GM19455 (cell line): Measurements from ENCODE around the gene RPTOR.

Experiments used
- ATAC-seq: cut with Tn5 transposase; IDR thresholded peaks from one replicate; pipeline ENCODE4 v1.9.1; 2021; ENCODE audit not compliant: unreplicated experiment

The RPTOR gene

DNA sequence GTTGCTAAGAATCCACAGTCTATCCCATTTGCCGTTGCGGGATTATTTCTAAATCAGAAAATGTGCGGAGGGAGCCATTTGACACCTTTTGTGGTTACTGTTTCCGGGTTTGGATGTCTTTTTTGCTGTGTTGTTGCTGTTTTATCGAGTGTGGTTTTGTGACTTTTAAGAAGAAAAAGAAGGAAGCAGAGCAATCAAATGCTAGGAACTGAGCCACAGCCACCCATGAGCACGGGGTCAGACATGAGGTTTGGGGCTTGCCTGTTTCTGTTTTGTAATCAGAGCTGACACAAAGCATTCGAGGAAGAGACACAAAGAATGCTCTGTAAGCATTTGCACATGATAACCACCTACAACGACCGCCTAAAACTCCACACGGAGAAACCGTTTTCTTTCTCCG lies 393.9 kb downstream of the RPTOR start:
- no peak for ATAC-seq

DNA sequence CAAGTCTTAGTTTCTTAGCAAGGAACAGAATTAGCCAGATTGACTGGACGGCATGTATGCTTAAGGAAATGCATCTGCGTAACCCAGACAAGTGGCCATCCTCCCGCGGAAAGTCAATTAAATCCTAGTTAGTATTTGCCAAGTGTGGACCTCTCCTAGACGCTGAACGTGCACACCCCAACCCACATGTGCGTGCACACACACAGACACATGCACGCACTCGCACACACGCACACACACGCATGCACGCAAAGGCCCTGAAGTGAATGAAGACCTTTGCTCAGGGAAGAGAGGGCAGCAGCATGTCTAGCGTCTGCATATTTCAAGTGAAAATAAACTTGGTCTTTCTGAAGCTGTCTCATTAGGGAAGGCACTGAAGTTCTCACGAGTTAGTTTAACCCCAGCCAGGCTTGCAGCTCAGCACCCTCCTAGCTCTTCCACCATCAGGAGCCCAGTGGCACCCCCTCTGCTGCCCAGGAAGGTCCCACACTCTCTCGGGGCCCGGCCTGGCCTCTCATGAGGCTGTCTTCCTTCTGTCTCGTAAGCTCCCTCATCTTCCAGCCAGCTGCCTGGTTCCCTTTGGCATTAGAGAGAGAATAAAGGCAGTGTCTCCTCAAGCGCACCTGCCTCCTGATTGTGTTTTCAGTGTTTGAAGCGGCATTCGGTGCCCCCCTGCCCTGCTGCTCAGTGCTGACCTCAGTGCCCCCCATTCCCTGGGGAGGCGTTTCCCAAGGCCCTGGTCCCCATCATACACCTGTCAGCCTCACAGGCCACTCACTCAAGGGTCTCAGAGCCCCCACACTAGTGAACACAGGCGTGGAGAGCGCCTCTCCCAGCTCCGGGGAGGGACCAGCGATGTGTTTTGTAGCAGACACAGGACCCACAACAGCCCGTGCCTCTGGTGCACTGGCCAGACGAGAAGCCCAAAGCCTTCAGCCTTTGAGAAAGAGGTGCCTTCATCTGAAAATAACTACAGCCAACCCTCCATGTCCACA lies 394.8 kb downstream of the RPTOR start:
- no peak for ATAC-seq

DNA sequence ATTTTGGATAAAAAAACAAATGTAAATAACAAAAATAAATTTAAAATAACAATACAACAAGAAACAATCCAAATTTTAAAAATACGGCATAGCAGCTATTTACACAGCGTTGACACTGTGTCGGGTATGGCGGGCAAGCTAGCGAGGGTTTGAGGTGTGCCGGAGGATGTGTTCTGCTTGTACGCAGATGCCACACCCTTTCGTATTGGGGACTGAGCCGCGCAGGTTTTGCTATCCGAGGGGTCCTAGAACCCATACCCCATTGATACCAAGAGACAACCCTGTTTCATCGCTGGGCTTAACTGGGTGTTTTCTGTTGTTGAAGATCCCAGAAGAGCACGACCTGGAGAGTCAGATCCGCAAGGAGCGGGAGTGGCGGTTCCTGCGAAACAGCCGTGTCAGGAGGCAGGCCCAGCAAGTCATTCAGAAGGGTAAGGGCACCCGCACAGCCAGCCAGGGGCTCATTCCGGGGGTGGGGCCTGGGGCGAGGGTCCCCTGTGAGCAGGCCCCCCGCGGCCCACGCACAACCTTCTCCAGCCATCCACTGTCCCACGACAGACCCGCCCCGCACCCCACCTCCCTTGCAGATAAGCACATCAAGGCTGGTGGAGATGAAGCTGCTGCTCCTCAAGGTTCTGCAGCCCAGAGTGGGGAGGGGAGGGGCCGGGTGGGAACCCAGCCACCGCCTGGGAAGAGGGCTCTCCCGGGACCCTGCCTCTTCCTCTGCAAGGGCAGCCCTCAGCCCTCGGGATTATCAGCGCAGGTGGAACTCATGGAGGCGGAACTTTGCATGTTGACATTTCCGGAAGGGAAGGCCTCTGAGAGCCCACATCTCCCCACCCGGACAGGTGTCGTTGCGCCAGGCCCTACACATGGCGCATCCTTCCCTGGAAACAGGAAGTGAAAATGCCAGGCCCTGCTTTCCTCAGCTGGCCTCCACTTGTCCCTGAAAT lies 395.8 kb downstream of the RPTOR start:
- ATAC-seq, result no peak

DNA sequence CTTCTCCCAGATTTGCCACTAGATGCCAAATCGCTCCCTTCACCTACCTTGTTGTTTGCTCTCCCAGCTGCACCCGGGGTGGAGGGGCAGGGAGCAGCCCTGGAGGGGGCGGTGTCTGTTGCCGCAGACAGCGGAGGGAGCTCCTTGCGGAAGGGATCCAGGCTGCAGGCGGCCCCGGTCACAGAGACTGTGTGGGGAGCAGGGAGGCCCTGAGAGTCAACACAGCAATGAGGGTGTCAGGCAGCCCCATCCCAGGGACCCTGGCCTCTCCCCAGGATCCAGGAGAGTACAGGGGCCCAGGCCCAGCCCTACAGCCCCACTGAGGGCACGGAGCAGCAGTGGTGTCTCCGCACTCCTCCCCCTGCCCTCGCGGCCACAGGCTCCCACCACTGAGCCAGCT lies 396.5 kb downstream of the RPTOR start:
- ATAC-seq, result no peak

DNA sequence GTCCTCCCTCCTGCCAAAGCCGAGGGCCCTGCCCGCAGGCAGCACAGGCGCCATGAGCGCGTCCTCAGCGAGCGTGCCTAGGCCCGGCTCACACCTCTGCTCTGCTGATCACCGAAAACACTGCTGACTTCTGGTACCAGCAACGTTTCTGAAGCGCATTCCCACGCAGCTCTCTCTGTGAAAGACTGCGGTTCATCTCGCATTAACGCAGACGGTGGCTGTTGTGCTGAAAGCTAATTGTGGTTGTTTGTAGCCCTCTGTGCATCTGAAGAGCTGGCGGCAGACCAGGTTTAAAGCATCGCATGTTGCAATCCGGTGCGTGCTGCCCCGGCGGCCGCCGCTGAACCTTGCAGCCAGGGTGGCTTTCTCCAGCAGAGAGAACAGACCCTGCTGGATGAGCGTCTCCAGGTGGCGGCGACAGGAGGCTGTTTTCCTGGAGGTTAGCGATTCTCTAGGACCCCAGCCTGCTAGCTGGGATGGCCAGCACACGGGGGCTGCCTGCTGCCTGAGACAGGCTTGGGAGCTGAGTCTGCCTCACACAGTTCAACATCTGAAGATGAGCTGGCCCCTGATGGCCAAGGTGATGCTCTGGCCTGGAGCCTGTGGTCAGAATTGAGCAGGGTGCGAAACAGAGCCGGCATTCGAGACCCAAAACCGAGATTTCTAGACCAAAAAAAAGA lies 397.2 kb downstream of the RPTOR start:
- no peak for ATAC-seq

DNA sequence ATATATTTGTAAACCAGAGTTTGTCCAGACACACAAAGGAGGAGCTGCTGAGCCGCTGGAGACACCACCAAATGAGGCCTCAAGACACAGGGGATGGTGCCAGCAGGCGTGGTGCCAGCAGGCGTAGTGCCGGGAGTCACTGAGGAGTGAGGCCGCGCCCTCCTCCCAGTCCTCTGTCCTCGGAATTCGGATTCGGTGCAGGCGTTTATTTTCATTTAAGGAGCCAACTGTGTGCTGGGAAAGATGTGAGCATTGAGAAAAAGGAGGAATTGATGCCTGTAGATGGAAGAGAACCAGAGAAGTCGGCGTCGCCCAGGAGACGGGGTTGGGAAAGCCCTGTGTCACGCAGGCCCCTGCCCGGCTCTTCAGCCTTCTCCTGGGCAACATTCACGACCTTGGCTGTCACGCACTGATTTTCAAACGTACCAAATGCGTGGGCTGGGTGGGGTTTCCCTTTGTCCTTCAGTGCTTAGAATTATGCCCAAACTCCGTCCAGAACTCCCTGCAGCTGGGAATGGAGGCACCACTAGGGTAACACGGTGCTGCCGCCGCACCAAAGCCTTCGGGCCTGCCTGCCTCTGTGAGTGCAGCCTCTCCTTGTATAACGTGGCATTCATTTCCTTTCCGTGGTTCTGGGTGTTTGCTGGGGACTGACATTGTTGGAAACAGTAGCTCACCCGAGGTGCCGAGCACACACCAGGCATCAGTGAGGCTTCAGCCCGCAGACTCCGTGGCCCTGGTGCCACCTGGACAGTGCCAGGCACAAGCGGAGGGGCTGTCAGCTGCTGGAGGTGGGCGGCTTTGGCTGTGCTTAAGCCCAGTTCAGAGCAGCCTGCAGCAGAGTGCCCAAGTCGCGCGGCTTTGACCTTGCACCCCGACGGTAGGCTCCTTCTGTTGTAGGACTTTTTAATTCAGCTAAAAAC lies 398.0 kb downstream of the RPTOR start:
- no peak for ATAC-seq

DNA sequence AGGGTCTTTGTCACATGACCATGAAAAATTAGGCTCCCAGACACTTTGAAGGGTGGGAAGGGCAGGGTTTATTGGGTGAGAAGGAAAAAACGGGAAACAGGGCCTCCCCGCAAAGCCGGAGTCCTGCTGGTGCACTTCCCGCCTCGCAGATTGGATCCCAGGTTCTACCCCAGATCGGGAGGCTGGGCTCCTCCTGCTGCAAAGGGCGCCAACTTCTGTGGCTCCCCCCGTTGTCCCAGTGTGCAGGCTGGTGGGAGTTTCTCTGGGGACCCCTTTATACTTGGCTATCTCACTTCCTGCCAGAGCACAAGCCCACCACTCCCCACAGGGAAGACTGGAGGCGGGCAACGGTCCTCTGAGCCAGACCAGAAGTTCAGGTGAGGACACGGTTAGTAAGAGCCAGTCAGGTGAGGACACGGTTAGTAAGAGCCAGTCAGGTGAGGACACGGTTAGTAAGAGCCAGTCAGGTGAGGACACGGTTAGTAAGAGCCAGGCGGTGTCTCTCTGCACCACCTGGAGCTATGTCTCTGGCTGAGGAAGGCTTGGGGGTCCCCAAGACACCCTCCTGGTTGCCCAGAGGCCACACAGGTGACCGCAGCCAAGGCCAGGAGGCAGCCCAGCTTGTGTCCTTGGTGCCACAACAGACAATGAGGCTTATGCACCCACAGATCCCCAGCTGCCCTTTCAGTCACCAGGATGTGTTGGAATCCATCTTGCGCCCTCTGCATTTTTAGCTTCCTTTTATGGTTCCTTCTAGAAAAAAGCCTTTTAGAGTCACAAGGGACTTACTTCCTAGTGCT lies 398.9 kb downstream of the RPTOR start:
- no peak for ATAC-seq

DNA sequence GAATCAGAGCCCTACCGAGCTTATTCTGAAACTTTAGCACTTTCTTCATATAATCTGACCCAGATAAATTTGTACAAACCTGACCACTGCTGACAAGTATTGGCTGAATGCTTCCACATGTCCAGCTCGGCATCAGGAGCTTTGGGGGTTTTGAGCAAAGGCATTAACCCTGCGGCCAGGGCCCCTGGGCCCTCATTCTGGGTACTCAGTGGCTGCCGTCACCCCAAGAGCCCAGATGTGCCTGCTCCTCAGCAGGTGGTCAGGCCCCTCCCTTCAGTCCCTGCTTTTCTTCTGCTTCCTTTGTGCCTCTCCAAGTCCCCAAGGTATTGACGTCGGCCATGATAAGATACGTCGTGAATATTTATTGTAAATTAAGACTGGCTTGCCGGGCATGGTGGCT lies 399.7 kb downstream of the RPTOR start:
- no peak for ATAC-seq

DNA sequence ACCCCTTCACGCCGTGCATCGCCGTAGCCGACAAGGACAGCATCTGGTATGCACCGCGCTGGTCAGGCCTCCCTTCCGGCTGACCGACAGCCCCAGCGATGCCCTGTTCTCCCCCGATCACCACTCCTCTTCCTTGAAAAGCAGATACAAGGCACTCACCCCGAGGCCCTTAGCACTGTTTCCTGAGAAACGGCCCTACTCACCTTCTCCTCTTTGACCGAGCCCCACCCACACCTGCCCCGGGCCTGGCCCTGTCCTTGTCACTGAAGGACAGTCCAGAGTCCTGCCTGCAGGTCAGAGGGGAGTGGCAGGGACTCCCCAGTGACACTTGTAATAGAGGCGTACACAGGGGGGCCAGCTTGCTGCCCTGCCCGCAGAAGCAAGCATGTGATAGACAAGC lies 401.1 kb downstream of the RPTOR start:
- no peak for ATAC-seq

DNA sequence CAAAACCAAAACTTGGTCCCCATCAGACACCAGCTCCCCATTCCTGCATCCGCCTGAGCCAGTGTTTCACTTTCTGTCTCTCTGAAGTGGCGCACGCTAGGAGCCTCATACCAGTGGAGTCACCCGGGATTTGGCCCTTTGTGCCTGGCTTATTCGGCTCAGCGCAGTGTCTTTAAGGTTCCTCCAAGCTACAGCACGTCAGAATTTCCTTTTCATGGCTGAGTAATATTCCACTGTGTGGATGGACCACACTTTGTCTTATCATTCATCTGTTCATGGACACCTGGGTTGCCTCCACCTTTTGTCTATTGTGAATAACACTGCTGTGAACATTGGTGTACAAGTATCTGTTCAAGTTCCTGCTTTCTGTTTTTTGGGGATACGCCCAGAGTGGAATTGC lies 401.8 kb downstream of the RPTOR start:
- ATAC-seq, result no peak

DNA sequence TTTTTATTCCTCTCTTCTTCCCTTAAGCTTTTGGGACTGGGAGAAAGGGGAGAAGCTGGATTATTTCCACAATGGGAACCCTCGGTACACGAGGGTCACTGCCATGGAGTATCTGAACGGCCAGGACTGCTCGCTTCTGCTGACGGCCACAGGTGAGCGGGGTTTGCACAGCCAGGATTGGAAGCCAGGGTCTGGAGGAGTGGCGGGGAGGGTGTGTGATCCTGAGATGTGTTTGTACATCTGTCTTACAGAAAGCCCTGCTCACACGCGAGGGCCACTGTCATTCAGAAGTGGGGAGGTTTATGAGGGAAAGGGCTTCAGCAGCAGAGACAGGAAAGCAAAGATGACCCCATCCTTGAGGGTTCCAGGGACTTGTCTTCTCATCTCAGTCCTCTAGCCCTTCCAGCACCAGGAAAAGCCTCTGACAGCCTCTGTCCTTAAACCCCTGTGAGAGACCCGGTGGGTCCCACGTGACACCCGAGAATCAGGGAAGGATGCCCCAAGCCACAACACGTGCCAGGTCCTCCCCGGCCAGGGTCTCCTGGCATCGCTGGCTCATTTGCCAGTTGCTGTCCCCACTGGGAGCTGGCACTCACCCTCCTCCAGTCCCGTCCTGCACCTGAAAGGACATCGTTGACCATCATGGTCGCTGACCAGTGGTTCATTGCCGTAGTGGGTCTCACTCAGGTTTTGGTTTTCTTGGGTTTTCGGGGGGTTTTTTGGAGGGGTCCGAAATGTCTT lies 402.7 kb downstream of the RPTOR start:
- ATAC-seq, result no peak

DNA sequence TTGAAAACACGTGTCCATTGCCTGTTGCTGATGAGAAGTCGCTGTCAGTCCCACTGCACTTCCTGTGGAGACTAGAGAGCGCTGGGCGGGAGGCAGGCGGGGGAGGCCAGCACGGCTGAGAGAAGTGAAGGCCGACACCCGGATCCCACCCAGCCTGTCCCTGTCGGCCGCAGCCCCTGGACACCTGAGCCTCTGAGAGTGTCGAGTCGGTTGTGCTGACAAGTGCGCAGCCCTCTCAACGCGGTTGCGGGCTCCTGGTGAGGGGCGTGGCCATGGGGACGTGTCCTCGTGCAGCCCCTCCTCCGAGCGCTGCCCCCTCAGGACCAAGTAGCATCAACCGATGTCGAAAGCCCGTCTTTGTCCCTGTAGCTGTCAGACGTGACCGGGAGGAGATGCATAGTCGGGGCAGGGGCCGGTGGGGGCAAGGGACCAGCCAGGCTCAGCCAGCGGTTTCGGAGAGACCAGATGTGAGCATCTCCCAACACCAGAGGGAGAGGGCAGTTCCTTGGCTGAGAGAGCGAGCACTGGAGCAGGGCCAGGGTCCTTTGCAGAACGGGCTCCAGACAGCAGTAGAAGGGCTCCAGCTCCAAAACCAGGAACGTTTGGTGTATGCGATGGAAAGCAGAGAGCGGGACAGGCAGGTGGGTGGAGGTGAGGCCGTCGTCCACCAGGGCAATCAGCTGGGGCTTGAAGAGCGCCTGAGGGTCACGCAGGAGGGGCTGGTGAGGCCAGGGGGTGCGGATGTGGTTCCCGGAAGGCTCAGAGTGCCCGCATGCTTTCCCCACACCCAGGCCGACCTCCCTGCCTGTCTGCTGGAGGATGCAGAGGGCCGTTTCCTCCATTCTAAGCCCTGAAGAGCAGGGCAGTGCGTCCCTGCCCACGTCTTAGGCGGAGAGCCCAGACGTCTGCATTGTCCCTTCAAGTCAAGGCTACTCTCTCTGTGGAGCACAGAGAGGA lies 403.7 kb downstream of the RPTOR start:
- ATAC-seq, result no peak

DNA sequence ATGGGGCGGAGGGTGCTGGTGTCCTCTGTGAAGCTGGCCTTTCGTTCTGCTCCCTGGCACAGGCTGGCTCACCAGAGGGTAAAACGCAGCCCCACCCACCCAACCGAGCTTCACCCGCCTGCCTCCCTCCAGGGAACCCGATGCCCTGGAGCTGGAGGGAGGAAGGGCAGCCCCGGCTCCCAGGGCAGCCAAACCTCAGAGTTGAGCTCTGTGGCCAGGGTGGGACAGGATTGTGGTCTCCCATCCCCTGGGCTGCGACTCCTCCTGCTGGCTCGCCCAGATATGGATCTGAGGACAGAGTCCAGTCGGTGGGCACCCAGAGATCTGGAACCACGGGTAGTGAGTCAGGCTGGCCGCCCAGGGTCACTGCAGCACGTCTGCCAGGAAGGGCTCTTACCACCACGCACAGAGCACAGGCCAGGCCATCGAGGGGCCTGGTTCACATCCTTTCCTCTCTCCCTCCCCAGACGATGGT lies 404.4 kb downstream of the RPTOR start:
- ATAC-seq, result no peak

DNA sequence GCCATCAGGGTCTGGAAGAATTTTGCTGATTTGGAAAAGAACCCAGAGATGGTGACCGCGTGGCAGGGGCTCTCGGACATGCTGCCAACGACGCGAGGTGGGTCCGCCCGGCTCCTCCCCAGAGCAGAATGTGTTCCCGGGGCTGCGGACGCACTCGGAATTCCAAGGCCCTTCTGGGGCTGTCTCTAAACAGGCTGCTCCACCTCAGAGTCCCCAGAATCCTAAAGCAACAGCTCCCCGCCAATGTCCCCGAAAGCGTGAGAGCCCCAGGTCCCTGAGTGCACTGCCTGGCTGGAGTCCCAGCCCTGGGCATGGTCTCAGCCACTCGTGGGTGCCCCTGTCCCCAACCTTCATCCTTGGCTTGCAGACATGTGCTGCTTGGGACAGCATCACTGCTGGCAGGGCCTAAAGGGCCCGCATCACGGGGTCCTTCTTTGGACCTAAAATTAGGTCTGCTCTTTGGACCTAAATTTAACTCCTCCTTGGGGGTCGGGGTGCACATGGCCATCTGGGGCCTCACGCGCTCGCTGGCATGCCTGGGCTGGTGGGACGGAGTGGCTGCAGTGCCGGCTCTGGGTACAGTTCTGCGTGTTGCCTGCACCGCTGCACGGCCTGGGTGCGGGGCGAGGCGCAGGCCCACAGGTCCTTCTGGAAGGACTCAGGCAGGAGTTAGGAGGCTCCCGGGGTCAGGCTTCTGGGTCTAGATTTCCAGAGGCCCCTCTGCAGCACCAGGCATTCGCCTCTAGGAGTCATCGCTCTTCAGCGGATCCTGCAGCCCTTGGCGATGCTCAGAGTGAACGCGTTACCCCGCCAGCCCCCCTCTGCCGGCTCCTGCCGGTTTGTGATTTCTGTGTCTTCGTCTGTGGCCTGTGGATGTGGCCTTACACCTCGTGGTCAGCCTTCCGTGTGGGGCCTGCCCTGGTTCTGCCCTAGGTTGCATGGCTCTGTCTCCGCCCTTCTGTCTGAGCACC lies 405.1 kb downstream of the RPTOR start:
- no peak for ATAC-seq

DNA sequence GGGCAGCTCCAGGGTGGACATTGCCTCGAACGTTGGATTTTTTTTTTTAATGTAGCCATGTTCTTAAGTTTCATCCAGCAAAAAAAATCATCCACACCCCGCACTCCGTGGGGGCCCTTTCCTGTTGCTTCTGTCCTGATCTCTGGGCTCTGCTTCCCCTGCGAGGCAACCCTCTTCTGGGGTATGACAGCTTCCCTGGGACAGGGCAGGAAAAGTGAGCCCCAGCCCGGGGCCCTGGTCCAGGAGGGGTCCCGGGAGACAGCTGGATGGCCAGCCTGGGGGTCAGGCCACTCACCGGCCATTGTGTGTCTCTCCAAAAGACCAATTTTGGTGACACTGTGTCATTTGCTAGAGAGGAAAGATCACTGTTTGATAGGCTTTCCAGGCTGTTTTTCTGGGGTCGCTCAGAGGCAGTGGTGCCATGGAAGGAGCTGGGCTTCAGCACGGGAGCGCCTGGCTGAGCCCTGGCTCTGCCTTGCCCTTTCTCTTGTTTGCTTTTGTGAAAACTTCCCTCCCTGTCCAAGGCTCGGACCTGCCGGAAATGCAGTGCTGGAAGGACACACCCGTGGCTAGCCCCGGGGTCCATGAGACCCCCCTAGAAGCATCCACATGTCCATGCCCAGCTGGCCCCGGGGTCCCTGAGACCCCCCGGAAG lies 406.0 kb downstream of the RPTOR start:
- no peak for ATAC-seq
